NOMO-1 treated with dmso at 0.1 percent for 144 hours (cell line): ENCODE results near the gene CFAP410.
"Not testable (repeated sequence)": the region's sequence is repeated elsewhere in the genome, so short reads cannot be mapped to it uniquely, and the experiment has no call there.

Source experiments
- DNase-seq: peaks from one replicate; lab custom pipeline; 2025; ENCODE audit not compliant: unreplicated experiment; lab: John Stamatoyannopoulos, UW

CFAP410 gene

DNA sequence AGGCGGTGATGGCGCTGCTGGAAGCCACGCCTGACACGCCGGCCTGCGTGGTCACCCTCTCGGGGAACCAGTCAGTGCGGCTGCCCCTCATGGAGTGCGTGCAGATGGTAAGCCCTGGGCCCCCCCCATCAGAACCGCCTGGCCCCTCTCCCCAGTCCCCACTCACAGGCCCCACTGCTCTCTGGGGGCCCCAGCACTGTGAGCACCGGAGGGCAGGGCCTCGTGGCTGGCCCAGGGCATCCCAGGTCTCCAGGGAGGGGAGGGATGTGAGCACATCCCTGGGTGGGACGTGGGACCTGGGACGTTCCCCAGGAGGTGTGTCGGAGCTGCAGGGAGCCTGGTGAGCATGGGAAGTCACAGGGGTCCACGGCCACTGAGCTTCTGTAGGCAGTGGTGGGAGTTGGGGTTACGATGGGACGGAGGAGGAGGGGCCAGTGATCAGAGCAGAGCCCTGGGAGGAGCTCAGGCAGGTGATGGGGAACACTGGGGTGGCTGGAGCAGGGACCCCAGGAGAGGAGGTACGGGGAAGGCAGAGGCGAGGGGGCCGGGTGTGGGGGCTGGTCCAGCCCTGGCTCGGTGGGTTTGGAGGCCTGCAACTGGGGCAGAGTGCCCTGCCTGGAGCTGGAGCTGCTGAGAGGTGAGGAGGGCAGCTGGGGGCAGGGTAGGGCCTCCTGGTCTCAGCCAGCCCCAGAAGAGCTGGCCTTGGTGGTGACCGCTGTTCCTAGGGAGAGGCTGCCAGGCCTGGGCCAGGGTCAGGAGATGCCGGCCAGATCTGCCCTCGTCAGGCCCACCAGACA lies 20.5 kb downstream of the CFAP410 start:
- DNase-seq = no peak

DNA sequence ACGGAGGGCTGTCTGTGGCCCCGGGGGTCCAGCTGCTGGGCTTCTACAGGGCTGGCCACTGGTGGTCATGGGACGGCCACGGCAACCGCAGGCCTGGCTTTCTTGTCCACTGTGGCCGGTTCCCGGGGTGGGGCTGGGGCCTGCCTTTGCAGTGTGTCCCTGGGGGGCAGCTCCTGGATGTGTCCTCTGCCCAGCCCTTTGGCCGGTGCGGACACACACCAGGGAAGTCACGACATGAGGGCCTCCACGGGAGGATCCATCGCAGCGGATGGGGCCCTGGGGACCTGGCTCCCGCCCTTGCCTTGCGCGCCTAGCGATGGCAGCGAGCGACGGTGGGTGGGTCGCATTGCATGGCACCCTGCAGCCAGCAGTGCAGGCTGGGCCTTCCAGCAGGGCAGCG lies 21.3 kb downstream of the CFAP410 start:
- no peak for DNase-seq

- no peak for DNase-seq
These were observed 21.9 kb downstream of the CFAP410 start for GRCh38 chr21:44317241-44317782.

DNA sequence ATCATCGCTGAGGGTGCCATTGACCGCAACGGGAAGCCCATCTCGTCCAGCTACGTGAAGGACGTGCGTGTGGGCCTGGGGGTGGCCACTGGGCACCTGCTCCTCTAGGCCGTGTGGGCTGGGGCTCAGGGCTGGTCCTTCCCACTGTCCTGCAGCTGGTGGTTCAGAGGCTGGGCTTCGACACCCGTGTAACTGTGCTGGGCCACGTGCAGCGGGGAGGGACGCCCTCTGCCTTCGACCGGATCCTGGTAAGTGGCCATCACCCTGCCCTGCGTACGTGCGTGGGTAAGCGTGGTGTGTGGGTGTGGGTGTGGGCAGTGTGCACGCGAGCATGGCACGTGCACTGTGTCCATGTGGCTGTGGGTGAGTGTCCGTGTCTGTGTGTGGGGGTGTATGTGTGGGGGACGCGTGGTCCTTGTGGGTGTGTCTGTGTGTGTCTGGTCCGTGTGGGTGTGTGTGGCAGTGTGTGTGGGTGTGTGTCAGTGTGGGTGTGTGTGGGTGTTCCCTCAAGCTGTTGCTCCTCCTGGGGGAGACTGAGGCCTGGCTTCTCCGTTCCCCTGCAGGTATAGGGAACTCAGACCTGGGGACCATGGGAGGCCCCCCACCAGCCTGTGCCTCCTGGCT lies 22.8 kb downstream of the CFAP410 start:
- DNase-seq = no peak

- DNase-seq = no peak
These were observed 23.4 kb downstream of the CFAP410 start for GRCh38 chr21:44315691-44316203.

DNA sequence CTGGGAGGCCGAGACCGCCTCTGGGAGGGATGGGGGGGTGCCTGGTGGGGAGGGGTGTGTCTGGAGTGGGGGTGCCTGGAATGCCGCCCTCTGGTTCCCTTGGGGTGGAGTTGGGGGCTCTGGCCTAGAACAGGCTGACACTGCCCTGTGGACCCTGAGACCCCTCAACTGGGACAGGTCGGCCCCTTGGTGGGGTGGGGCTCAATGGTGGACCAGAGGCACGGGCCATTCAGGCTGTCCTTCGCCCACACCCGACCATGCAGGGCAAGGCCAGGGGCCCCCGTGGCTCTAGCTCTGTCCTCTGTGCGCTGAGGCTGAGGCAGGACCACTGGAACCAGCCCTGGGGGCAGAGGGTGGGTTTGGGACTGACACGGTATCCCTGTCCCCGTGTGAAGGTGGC lies 24.6 kb downstream of the CFAP410 start:
- DNase-seq = no peak

- DNase-seq = no peak
These were observed 25.1 kb downstream of the CFAP410 start for GRCh38 chr21:44314128-44314527.

DNA sequence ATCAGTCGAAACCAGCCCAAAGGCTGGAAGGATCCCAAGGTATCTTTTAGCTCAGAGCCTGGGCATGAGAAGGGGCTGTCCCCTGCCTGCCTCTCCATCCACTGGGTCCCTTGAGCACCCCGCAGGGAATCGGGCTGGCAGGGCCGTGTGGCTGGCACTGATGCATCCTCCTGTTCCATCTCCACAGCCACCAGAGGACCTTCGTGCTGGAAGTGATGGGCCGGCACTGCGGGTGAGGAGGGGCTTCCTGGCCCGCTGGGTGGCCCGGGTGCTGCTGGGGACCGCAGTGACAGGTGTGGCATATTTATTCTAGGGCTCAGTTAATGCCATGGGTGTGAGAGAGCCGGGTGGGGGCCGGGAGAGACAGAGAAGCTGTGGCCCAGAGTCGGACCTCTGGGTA lies 25.7 kb downstream of the CFAP410 start:
- DNase-seq = no peak

GRCh38 chr21:44312716-44313115 lies 26.5 kb downstream of the CFAP410 start:
- DNase-seq = no peak

GRCh38 chr21:44312089-44312488 lies 27.1 kb downstream of the CFAP410 start:
- no peak for DNase-seq

GRCh38 chr21:44310628-44311507 lies 28.3 kb downstream of the CFAP410 start:
- no peak for DNase-seq

- no peak for DNase-seq
These were observed 32.1 kb downstream of the CFAP410 start for GRCh38 chr21:44306936-44307704.

DNA sequence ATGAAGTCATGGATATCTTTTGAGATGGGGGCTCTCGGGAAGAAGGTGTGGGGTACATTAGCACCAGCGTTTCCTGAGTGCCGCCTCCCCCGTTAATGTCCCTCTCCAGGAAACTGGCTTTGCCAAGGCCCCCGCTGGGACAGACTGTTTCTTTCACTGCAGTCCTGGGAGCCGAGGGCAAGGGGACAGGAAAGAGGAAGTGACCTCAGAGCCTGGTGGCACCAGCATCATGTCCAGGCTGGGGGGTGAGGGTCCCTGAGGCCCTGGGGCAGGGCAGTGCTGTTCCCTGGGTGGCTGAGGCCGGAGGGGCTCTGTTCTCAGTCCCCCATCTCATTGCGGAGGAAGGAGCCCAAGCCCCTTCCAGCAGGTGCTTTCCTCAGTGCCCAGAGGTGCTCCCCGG lies 33.5 kb downstream of the CFAP410 start:
- DNase-seq = no peak

DNA sequence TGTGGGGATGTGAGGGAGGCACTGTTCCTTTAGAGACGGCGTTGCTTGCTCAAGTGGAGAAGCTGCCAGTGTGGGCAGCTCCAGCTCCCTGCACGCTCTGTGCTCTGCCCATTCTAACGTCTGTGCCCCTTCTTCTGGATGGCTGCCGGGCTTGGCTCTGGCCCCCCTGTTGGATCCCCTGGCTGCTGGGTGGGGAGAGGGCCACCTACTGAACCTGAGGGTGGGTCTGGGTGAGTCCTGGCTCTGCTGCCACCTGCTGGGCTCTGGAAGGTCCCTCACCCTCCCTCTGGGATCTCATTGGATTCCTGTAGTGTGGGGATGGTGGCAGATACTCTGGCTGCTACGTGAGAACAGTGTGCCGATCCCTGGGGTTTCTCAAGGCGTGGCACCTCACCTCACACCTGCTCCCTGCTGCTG lies 34.3 kb downstream of the CFAP410 start:
- DNase-seq = no peak

- no peak for DNase-seq
These were observed 35.1 kb downstream of the CFAP410 start for GRCh38 chr21:44304011-44304616.

DNA sequence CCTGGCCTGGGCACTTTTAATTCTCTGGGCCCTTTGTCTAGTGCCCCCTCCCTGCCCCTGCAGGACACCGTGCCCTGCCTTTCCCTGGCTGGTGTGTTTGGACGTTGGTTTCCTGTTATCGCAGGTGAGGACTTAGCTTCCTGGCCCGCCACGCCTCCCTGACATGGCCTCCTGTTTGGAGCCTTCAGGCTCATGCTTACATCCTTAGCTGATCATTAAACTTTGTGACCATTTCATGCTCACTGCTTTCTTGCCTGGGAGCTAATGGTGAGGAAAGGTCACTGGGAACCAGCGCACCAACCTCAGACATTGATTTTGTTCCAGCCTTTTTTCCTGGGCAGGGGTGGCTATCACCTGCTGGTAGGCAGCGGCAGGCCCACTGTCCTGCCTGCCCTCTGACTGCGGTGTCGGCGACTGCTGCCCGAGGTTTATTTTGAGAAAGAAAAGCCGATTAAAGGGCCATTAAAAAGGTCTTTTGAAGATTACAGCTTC lies 35.7 kb downstream of the CFAP410 start:
- DNase-seq = no peak

GRCh38 chr21:44302573-44303401 lies 36.4 kb downstream of the CFAP410 start:
- DNase-seq = not testable (repeated sequence)

GRCh38 chr21:44301961-44302406 lies 37.2 kb downstream of the CFAP410 start:
- no peak for DNase-seq

- DNase-seq = no peak
These were observed 38.0 kb downstream of the CFAP410 start for GRCh38 chr21:44301141-44301540.
